ENCODE data around the gene OTOP1.
A peak's percentile ranks its signal among the peaks of the same experiment; 100 is the strongest.
"Not testable (repeated sequence)": the region's sequence is repeated elsewhere in the genome, so short reads cannot be mapped to it uniquely, and the experiment has no call there.

The OTOP1 gene

GRCh38 chr4:4226606-4227438, at the start of gene OTOP1:
Gene OTOP1, minus strand, starts transcription at chr4:4226929. Its CDS starts 65 bp downstream, at chr4:4226864.
- DNase-seq: no peak

GRCh38 chr4:4274226-4274625, 47.5 kb upstream of the OTOP1 start:
- DNase-seq: no peak

- DNase-seq: no peak
These were observed 45.2 kb upstream of the OTOP1 start for GRCh38 chr4:4271912-4272311.

- no peak for DNase-seq
These were observed 43.8 kb upstream of the OTOP1 start for GRCh38 chr4:4270529-4270928.

- DNase-seq: no peak
These were observed 43.1 kb upstream of the OTOP1 start for GRCh38 chr4:4269856-4270255.

- DNase-seq: no peak
These were observed 42.6 kb upstream of the OTOP1 start for GRCh38 chr4:4269331-4269731.

GRCh38 chr4:4268776-4269175, 42.0 kb upstream of the OTOP1 start:
- DNase-seq: no peak

GRCh38 chr4:4267981-4268380, 41.3 kb upstream of the OTOP1 start:
- DNase-seq: no peak

- DNase-seq: no peak
These were observed 33.5 kb upstream of the OTOP1 start for GRCh38 chr4:4260185-4260751.

GRCh38 chr4:4259484-4260100, 32.9 kb upstream of the OTOP1 start:
- DNase-seq: no peak

GRCh38 chr4:4257705-4258104, 31.0 kb upstream of the OTOP1 start:
- not testable (repeated sequence) for DNase-seq

- DNase-seq: no peak
These were observed 30.1 kb upstream of the OTOP1 start for GRCh38 chr4:4256799-4257198.

- no peak for DNase-seq
These were observed 27.9 kb upstream of the OTOP1 start for GRCh38 chr4:4254666-4255065.

- no peak for DNase-seq
These were observed 27.5 kb upstream of the OTOP1 start for GRCh38 chr4:4254199-4254598.

GRCh38 chr4:4249866-4250265, 23.1 kb upstream of the OTOP1 start:
- DNase-seq: no peak

GRCh38 chr4:4249342-4249741, 22.6 kb upstream of the OTOP1 start:
- not testable (repeated sequence) for DNase-seq

GRCh38 chr4:4248885-4249203, 22.1 kb upstream of the OTOP1 start:
- no peak for DNase-seq

GRCh38 chr4:4248029-4248884, 21.5 kb upstream of the OTOP1 start, which contains the start of gene TMEM128:
Gene TMEM128, minus strand, starts transcription at chr4:4248223. Its CDS starts 21 bp downstream, at chr4:4248202.
- peak; percentile 91 for DNase-seq

GRCh38 chr4:4247696-4248028, 20.9 kb upstream of the OTOP1 start:
- no peak for DNase-seq

- no peak for DNase-seq
These were observed 18.4 kb upstream of the OTOP1 start for GRCh38 chr4:4245172-4245571.

GRCh38 chr4:4239551-4239950, 12.8 kb upstream of the OTOP1 start:
- not testable (repeated sequence) for DNase-seq

GRCh38 chr4:4233610-4234009, 6.9 kb upstream of the OTOP1 start:
- DNase-seq: no peak

GRCh38 chr4:4228356-4228668, 1.6 kb upstream of the OTOP1 start:
- no peak for DNase-seq
